Endothelial cell of hepatic sinusoid (primary cell): ENCODE data around the gene TMSB4Y.

Experiments used
- in situ Hi-C: cut with HindIII; loops from 2 replicates; pipeline ENCODE4 v1.10.0; 2017; ENCODE audit warnings: low sequenced_read_pairs

The TMSB4Y gene

GRCh38 chrY:13703568-13703968 is at the start of gene TMSB4Y:
TMSB4Y (plus strand) TSS chrY:13703899.
- in situ Hi-C loops, result no loop called here

DNA sequence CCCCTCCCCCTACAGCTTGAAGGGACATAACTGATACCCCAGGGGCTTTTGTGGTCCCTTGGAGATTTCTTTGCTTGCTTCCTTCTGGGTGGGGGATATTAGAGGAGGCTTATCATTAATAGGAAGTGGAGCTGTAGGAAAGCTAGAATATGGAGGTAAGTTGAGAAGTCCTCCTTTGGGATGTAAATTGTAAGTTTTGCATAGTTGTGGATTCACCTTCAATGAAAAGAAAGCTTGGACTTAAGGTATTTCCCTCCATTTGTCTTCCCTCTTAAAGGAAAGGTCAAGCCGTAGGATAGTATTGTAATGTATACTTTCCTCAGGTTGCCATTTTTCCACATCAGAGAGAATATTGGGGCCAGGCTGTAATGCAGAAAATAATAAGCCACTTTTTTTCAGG is 39.5 kb upstream of the TMSB4Y start:
- in situ Hi-C loops, result no loop called here

DNA sequence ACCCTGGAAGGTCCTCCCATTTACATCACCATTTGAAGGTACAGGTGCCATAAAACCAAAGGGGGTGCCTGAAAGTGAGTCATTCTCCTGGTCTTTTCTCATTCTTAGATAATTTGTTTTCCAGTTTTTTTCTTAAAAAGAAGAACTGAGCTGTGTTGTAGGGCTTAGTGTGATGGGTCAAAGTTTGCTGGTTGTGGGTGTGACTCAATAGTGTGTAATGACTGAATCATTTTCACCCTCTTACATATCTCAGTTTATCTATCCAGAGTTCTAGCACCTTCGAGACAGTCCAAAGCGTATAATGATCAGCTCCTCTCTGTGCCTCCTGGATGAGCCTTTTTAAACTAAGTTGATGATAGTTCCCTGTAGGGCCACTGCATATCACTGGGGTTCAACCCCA is 32.6 kb upstream of the TMSB4Y start:
- in situ Hi-C loops, result no loop called here

GRCh38 chrY:13702276-13702675 is 1.4 kb upstream of the TMSB4Y start:
- in situ Hi-C loops, result no loop called here

GRCh38 chrY:13704121-13704930 is 627 bp downstream of the TMSB4Y start:
- in situ Hi-C loops, result no loop called here

DNA sequence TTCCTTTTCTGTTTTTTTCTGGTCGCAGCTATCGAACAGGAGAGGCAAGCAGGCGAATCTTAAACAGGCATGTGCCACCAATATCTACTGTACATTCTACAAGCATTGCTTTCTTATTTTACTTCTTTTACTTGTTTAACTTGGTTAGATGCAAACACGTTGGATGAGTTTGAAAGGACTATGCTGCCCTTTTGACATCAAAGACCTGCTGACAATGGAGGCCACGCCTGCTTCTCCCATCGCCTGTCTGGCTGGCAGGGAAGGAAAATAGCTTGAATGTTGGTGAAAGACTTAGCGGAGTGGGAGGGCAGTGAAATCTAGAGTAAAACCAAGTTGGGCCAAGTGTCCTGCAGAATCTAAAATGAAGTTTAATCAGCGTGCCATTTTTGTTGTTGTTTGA is 1.5 kb downstream of the TMSB4Y start:
- in situ Hi-C loops, result no loop called here

- in situ Hi-C loops, result no loop called here
Observed at GRCh38 chrY:13708038-13708437, 4.3 kb downstream of the TMSB4Y start.

DNA sequence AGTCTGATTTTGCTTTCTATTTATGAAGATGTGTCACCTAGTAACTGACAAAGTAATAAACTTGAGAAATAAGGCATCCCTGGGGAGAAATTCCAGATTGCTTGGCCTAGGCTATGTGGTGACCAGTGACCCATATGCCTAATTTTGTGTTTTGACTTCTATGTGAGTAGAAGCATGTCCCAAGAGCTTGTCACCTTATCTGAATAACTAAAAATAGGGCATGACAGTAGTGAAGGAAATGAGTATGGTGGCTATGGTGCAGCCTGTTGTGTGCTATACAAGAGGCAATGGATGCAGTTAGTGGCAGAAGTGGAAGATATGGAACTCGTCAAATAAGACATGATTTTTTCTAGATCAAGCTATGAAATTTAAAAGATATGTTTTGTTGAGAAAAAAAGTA is 15.3 kb downstream of the TMSB4Y start:
- in situ Hi-C loops, result no loop called here

GRCh38 chrY:13729517-13729916 is 25.8 kb downstream of the TMSB4Y start:
- in situ Hi-C loops, result no loop called here

DNA sequence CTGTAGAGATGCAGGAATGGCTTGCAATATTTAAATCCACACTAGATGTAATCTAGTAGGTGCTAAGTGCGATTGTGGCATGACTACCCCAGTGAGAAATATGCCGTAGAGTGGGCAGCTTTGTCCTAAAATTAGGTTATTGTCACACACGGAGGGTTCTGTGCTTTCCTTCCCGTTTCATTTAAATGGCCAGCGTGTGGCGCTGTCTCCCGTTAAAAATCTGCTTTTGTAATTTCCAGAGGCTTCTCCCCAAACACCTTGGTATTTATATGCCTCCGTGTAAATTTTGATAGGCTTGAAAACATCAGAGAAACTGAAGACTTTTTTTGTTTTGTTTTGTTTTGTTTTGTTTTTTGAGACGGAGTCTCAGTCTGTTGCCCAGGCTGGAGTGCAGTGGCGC is 34.9 kb downstream of the TMSB4Y start:
- in situ Hi-C loops, result no loop called here

DNA sequence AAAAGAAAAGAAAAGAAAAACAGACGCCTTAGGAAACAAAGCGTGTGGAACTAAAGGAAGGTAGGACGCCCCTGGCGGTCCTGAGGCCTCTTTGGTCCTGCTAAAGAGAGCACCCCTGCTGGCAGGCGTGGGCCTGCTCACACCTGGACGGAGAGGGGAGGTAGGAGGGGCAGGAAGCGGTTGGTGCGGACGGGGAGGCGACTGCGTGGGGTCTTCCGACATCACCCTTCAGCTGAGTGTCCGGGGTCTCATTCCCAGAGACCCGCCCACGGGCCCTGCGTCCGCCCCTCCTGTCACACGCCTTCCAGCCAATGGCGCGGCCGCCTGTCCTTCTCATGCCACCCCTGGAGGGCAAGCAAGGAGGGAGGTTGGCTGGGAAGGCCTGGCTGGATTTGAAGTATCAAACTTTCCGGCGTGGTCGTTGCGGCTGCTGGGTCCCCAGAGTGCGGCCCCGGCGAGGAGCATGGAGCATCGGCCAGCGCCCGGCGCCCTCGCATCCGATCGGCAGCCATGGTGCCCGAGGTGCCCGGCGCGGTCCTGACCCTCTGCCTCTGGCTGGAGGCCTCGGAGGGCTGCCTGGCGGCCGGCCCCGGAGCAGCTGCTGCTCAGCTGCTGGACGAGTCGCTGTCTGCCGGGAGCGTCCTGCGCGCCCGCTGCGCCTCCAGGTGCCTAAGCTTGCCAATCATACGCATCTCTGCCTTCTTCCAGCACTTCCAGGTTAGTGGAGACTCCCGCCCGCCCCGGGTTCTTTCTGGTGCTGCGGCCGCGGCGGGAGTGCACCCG is 47.8 kb downstream of the TMSB4Y start:
- in situ Hi-C loops, result no loop called here

DNA sequence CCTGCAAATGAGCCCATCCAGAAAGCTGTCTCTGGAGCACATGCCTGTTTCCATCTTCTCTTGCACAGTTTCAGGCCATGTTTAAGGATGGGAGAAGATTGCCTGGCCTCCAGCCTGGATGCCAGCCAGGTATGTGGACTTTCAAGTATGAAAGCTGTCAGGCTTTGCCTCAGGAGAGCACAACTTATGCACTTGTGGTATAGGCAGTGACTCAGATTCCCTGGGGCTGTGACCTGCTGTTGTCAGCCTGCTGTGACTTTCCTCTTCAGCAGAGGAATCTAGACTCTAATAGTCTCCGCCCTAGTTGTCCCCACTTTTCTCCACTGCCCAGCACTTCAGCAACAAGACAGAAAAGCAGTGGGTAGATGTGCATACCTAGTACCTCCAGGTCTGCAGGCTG is 51.0 kb downstream of the TMSB4Y start:
- in situ Hi-C loops, result no loop called here
